Transverse colon (tissue), 4 donors: ENCODE data around the gene MYO16. TPM values are rescaled to one million over a fixed set of nuclear protein-coding genes. Genes with fewer than 3 reads are reported as not detected.

Experiments used
- DNase-seq: peaks from one replicate; pipeline ENCODE4 v3.0.0-alpha.2; 2019
- H3K27ac ChIP-seq, 4 donors: fragments of 200-600 bp; sonication (generic); 2 replicates each; pipeline ENCODE4 v1.5.1; 2016 to 2018; ENCODE audit warnings: inconsistent platforms in 4 of 4
- H3K27me3 ChIP-seq: fragments of 200-600 bp; sonication (generic); 2 replicates; pipeline ENCODE4 v1.5.1; 2017; ENCODE audit warnings: inconsistent platforms
- H3K36me3 ChIP-seq, 4 donors: fragments of 200-600 bp; sonication (generic); 2 replicates each; pipeline ENCODE4 v1.5.1; 2017 to 2019; ENCODE audit warnings: inconsistent platforms in 4 of 4
- H3K4me1 ChIP-seq, 4 donors: fragments of 200-600 bp; sonication (generic); 2 replicates each; pipeline ENCODE4 v1.5.1; 2017 to 2020; ENCODE audit warnings: inconsistent platforms in 4 of 4
- H3K4me3 ChIP-seq, 4 donors: fragments of 200-600 bp; sonication (generic); 1 replicate in 1 of 4; 2 replicates in 3 of 4; pipeline versions ENCODE4 v1.5.1 to v1.6.1; 2017 to 2019; ENCODE audit warnings: inconsistent platforms in 4 of 4
- H3K9me3 ChIP-seq, 2 donors: fragments of 200-600 bp; sonication (generic); 2 replicates each; pipeline ENCODE4 v1.5.1; 2017 to 2019; ENCODE audit warnings: inconsistent platforms in 2 of 2
- EP300 ChIP-seq: sonication (generic); formaldehyde crosslinking; IDR thresholded peaks from one replicate; pipeline ENCODE4 v1.6.1; 2017; ENCODE audit warnings: antibody characterized with exemption, low read depth
- POLR2A ChIP-seq: fragments of 450-650 bp; IDR thresholded peaks from one replicate; pipeline ENCODE4 v1.6.1; 2016; ENCODE audit warnings: antibody characterized with exemption, mild to moderate bottlenecking, moderate library complexity
- POLR2AphosphoS5 ChIP-seq, 3 donors: sonication (generic); formaldehyde crosslinking; IDR thresholded peaks; one replicate each; pipeline ENCODE4 v1.6.1; 2016; ENCODE audit warnings: antibody characterized with exemption in 3 of 3
- WGBS, 2 donors: methylation state at CpG; one replicate each; pipeline ENCODE4 v1.1.5; 2018; ENCODE audit warnings: low coverage in 1 of 2; 5-methylcytosine and 5-hydroxymethylcytosine counted together
- in situ Hi-C, 4 donors: fragments of 200-750 bp; cut with MboI; loops; one replicate each; pipeline versions ENCODE4 v1.15.0 to v1.15.1; 2017; ENCODE audit warnings: low sequenced_read_pairs in 3 of 4, low pct_ligation_motif_present in 1 of 4, low pct_unique_long_range_greater_than_20kb in 1 of 4
- intact Hi-C: fragments of 100-400 bp; cut with DNase I; formaldehyde crosslinking; loops from one replicate; pipeline ENCODE4 v1.15.1; 2023; ENCODE audit warnings: low total_unique reads
- total RNA-seq, 4 donors: library from RNA; depleted of rRNA; stranded (reverse); fragments of >200 nt; gene quantifications; one replicate each; pipeline ENCODE4 v1.1.0, GENCODE V29; 2016
- TF ChIP-seq, protein P1 (sequence below), 5 experiments: fragments of 200-600 bp in 3 of 5; fragments of 450-650 bp in 2 of 5; sonication (generic) in 3 of 5; IDR thresholded peaks; 1 replicate in 2 of 5; 2 replicates in 3 of 5; pipeline ENCODE4 v1.5.1; 2016 to 2017; ENCODE audit warnings: antibody characterized with exemption in 5 of 5, inconsistent platforms in 3 of 5, mild to moderate bottlenecking in 2 of 5, moderate library complexity in 1 of 5

The MYO16 gene
- total RNA-seq, 4 donors from 2014 or later, result under 0.01 to 3.4 TPM; not detected in 2

DNA sequence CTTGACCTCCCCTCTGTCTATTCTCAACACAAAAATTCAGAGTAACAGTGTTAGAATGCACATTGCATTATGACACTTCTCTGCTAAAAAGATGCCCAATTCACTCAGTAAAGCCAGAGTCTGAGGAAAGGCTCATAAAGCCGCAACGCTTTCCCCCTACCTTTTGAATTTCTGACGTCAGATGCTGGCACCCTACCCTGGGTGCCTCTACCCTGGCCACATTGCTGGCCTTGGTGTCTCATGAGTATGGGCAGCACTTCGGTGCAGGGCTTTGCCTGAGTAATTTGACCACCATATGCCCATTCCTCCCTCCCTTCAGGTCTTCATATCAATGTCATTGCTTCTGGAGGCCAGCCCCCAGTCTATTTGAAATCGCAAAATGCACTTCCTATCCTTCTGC is 229.3 kb downstream of the MYO16 start:
- intact Hi-C loops (no loop called here), in situ Hi-C loops (no loop called here)
- Histone ChIP-seq H3K27ac (no peak overlapping the region), H3K4me1 (peaks cover 0 to 9% (median 2%) of the 10 kb centered on the region in 4 donors), H3K27me3 (no peaks in the 10 kb centered on the region), H3K36me3 (no peaks in the 10 kb centered on the region), H3K9me3 (no peaks in the 10 kb centered on the region), H3K4me3 (no peak overlapping the region)
- TF ChIP-seq POLR2AphosphoS5 (IDR thresholded peaks at IDR 0.05) (no peak), POLR2A (no peak), EP300 (no peak)
- TF ChIP-seq, protein P1, sequence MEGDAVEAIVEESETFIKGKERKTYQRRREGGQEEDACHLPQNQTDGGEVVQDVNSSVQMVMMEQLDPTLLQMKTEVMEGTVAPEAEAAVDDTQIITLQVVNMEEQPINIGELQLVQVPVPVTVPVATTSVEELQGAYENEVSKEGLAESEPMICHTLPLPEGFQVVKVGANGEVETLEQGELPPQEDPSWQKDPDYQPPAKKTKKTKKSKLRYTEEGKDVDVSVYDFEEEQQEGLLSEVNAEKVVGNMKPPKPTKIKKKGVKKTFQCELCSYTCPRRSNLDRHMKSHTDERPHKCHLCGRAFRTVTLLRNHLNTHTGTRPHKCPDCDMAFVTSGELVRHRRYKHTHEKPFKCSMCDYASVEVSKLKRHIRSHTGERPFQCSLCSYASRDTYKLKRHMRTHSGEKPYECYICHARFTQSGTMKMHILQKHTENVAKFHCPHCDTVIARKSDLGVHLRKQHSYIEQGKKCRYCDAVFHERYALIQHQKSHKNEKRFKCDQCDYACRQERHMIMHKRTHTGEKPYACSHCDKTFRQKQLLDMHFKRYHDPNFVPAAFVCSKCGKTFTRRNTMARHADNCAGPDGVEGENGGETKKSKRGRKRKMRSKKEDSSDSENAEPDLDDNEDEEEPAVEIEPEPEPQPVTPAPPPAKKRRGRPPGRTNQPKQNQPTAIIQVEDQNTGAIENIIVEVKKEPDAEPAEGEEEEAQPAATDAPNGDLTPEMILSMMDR (IDR thresholded peaks at IDR 0.05), result no peak
- WGBS, 2 donors, result 83 to 100% methylated on average over 4 to 5 of the region's 5 CpGs
- DNase-seq, result no peak

GRCh38 chr13:108859197-108860012 is 230.0 kb downstream of the MYO16 start:
- 18 to 22% methylated on average over 8 of the region's 8 CpGs for WGBS, 2 donors
- intact Hi-C loops (no loop called here), in situ Hi-C loops (no loop called here)
- Histone ChIP-seq H3K36me3 (no peaks in the 10 kb centered on the region), H3K9me3 (no peaks in the 10 kb centered on the region), H3K4me1 (peaks cover 0 to 9% (median 2%) of the 10 kb centered on the region in 4 donors), H3K4me3 (no peak overlapping the region), H3K27me3 (no peaks in the 10 kb centered on the region), H3K27ac (peak overlapping the region in 1 of 4 donors; percentile 1)
- TF ChIP-seq POLR2A (no peak), EP300 (no peak), POLR2AphosphoS5 (IDR thresholded peaks at IDR 0.05) (no peak)
- TF ChIP-seq, protein P1 (IDR thresholded peaks at IDR 0.05), result no peak
- DNase-seq, result no peak

- peaks cover 0 to 9% (median 2%) of the 10 kb centered on the region in 4 donors for H3K4me1 ChIP-seq
- H3K27me3 ChIP-seq, result no peaks in the 10 kb centered on the region
- H3K36me3 ChIP-seq, result no peaks in the 10 kb centered on the region
- no peak overlapping the region for H3K4me3 ChIP-seq
- no peak overlapping the region for H3K27ac ChIP-seq
- TF ChIP-seq POLR2A, result no peak
- no peak for TF ChIP-seq POLR2AphosphoS5 (IDR thresholded peaks at IDR 0.05)
- no peak for TF ChIP-seq EP300
- TF ChIP-seq, protein P1 (IDR thresholded peaks at IDR 0.05), result no peak
- in situ Hi-C loops (no loop called here), intact Hi-C loops (no loop called here)
- H3K9me3 ChIP-seq, result no peaks in the 10 kb centered on the region
- 45 to 60% methylated on average over 3 of the region's 3 CpGs for WGBS, 2 donors
- DNase-seq, result no peak
Observed at GRCh38 chr13:108860418-108860817, 231.0 kb downstream of the MYO16 start.

- no peak for TF ChIP-seq EP300
- TF ChIP-seq, protein P1 (IDR thresholded peaks at IDR 0.05), result no peak
- 59 to 89% methylated on average over 2 of the region's 2 CpGs for WGBS, 2 donors
- H3K27ac ChIP-seq, result no peak overlapping the region
- DNase-seq, result no peak
- no peaks in the 10 kb centered on the region for H3K36me3 ChIP-seq
- H3K4me1 ChIP-seq, result no peaks in the 10 kb centered on the region
- H3K9me3 ChIP-seq, result no peaks in the 10 kb centered on the region
- H3K4me3 ChIP-seq, result no peak overlapping the region
- in situ Hi-C loops, result loop anchor here in 1 of 4 donors (25.0 kb wide), 1 partner anchor 265 kb away; no protein-coding TSS in a partner anchor
- intact Hi-C loops, result no loop called here
- no peaks in the 10 kb centered on the region for H3K27me3 ChIP-seq
Observed at GRCh38 chr13:108877300-108877699, 247.9 kb downstream of the MYO16 start.
